ENCODE data around the gene RFLNA. TPM values are rescaled to one million over a fixed set of nuclear protein-coding genes. Genes with fewer than 3 reads are reported as not detected.

RFLNA gene
- polyA plus RNA-seq, 1 donor (not counting 4 experiments of a cell fraction or from before 2014, with no cell fraction given): 1.1 TPM

- DNase-seq (ENCODE audit: low read depth, low spot score) (no peak), FAIRE-seq (no peak)
- H3K27ac ChIP-seq (ENCODE audit: control insufficient read depth, insufficient read depth, low read length): no peak overlapping the region
- peaks cover 40% of the 10 kb centered on the region for H3K27me3 ChIP-seq (ENCODE audit: control insufficient read depth, extremely low read depth, insufficient read depth, low read length)
- H3K9me3 ChIP-seq (ENCODE audit: control insufficient read depth, low read depth, low read length): no peaks in the 10 kb centered on the region
- H4K20me1 ChIP-seq (ENCODE audit: control insufficient read depth, extremely low read depth, insufficient read depth, low read length): no peaks in the 10 kb centered on the region
- H3K9ac ChIP-seq (ENCODE audit: control insufficient read depth, extremely low read depth, insufficient read depth, low read length): no peak overlapping the region
- no peak overlapping the region for H3K4me3 ChIP-seq (ENCODE audit: control insufficient read depth in 2 of 3, extremely low read depth in 1 of 3, insufficient read depth in 2 of 3, low read depth in 1 of 3, low read length in 3 of 3)
- no peaks in the 10 kb centered on the region for H3K79me2 ChIP-seq (ENCODE audit: control insufficient read depth, insufficient read depth, low read length)
- no peak overlapping the region for H3K4me2 ChIP-seq (ENCODE audit: control insufficient read depth, extremely low read depth, insufficient read depth, low read depth, low read length)
- H3K36me3 ChIP-seq (ENCODE audit: control insufficient read depth in 2 of 2, extremely low read depth in 1 of 2, insufficient read depth in 2 of 2, low read length in 2 of 2): no peaks in the 10 kb centered on the region
- no peak overlapping the region for H2AFZ ChIP-seq (ENCODE audit: control insufficient read depth, low read length)
- TF ChIP-seq, protein P1, sequence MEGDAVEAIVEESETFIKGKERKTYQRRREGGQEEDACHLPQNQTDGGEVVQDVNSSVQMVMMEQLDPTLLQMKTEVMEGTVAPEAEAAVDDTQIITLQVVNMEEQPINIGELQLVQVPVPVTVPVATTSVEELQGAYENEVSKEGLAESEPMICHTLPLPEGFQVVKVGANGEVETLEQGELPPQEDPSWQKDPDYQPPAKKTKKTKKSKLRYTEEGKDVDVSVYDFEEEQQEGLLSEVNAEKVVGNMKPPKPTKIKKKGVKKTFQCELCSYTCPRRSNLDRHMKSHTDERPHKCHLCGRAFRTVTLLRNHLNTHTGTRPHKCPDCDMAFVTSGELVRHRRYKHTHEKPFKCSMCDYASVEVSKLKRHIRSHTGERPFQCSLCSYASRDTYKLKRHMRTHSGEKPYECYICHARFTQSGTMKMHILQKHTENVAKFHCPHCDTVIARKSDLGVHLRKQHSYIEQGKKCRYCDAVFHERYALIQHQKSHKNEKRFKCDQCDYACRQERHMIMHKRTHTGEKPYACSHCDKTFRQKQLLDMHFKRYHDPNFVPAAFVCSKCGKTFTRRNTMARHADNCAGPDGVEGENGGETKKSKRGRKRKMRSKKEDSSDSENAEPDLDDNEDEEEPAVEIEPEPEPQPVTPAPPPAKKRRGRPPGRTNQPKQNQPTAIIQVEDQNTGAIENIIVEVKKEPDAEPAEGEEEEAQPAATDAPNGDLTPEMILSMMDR (optimal IDR thresholded peaks at IDR 0.05 in 1 of 3, IDR thresholded peaks at IDR 0.05 in 1 of 3, conservative IDR thresholded peaks at IDR 0.05 in 1 of 3; ENCODE audit: extremely low read depth in 1 of 3, insufficient read depth in 2 of 3, low read length in 3 of 3): no peak
- TF ChIP-seq EZH2 (IDR thresholded peaks at IDR 0.05; ENCODE audit: low read length): no peak
- peaks cover 14% of the 10 kb centered on the region for H3K4me1 ChIP-seq (ENCODE audit: control insufficient read depth, extremely low read depth, insufficient read depth, low read length)
- dilution Hi-C loops (cut with MboI; ENCODE audit: extremely low pct_ligation_motif_present, low sequenced_read_pairs): no loop called here
- H3K9me1 ChIP-seq (ENCODE audit: control insufficient read depth, extremely low read depth, insufficient read depth, low read length): no peaks in the 10 kb centered on the region
Measured at GRCh38 chr12:124293286-124294003, 1.4 kb upstream of the RFLNA start.

GRCh38 chr12:124295431-124296058, 652 bp downstream of the RFLNA start:
- no peak for DNase-seq (ENCODE audit: low read depth, low spot score)

More at GRCh38 chr12:124295431-124296058, 652 bp downstream of the RFLNA start:
- H3K9me1 ChIP-seq (ENCODE audit: control insufficient read depth, extremely low read depth, insufficient read depth, low read length): no peaks in the 10 kb centered on the region
- no peak overlapping the region for H3K27ac ChIP-seq (ENCODE audit: control insufficient read depth, insufficient read depth, low read length)
- peak; percentile 78 for TF ChIP-seq EZH2 (IDR thresholded peaks at IDR 0.05; ENCODE audit: low read length)
- TF ChIP-seq, protein P1 (optimal IDR thresholded peaks at IDR 0.05 in 1 of 3, IDR thresholded peaks at IDR 0.05 in 1 of 3, conservative IDR thresholded peaks at IDR 0.05 in 1 of 3; ENCODE audit: extremely low read depth in 1 of 3, insufficient read depth in 2 of 3, low read length in 3 of 3): no peak
- H3K4me1 ChIP-seq (ENCODE audit: control insufficient read depth, extremely low read depth, insufficient read depth, low read length): peaks cover 14% of the 10 kb centered on the region
- peaks cover 43% of the 10 kb centered on the region for H3K27me3 ChIP-seq (ENCODE audit: control insufficient read depth, extremely low read depth, insufficient read depth, low read length)
- H3K9me3 ChIP-seq (ENCODE audit: control insufficient read depth, low read depth, low read length): no peaks in the 10 kb centered on the region
- no peaks in the 10 kb centered on the region for H4K20me1 ChIP-seq (ENCODE audit: control insufficient read depth, extremely low read depth, insufficient read depth, low read length)
- peak overlapping the region; percentile 15 for H3K9ac ChIP-seq (ENCODE audit: control insufficient read depth, extremely low read depth, insufficient read depth, low read length)
- H3K79me2 ChIP-seq (ENCODE audit: control insufficient read depth, insufficient read depth, low read length): no peaks in the 10 kb centered on the region
- FAIRE-seq: no peak
- H3K4me2 ChIP-seq (ENCODE audit: control insufficient read depth, extremely low read depth, insufficient read depth, low read depth, low read length): peak overlapping the region; percentile 75
- dilution Hi-C loops (cut with MboI; ENCODE audit: extremely low pct_ligation_motif_present, low sequenced_read_pairs): no loop called here
- H2AFZ ChIP-seq (ENCODE audit: control insufficient read depth, low read length): peak overlapping the region; percentile 30
- H3K36me3 ChIP-seq (ENCODE audit: control insufficient read depth in 2 of 2, extremely low read depth in 1 of 2, insufficient read depth in 2 of 2, low read length in 2 of 2): no peaks in the 10 kb centered on the region
- H3K4me3 ChIP-seq (ENCODE audit: control insufficient read depth in 2 of 3, extremely low read depth in 1 of 3, insufficient read depth in 2 of 3, low read depth in 1 of 3, low read length in 3 of 3): peak overlapping the region; percentile 17 to 57 (median 51)
